GM23248 (cell line): Measurements from ENCODE around the gene SLC25A48. TPM values are rescaled to one million over a fixed set of nuclear protein-coding genes. Genes with fewer than 3 reads are reported as not detected.

Experiments
- DNase-seq: peaks from one replicate; pipeline ENCODE4 v3.0.0-alpha.2; 2015
- H2AFZ ChIP-seq: fragments of 200-600 bp; sonication (generic); 2 replicates; pipeline ENCODE4 v1.6.1; 2016; ENCODE audit warnings: antibody characterized with exemption
- H3F3A ChIP-seq: fragments of 200-600 bp; sonication (generic); 2 replicates; pipeline ENCODE4 v1.6.1; 2016; ENCODE audit warnings: mild to moderate bottlenecking, antibody characterized with exemption, mixed run types; ENCODE audit not compliant: insufficient read depth
- H3K27ac ChIP-seq: fragments of 200-600 bp; sonication (generic); 2 replicates; pipeline ENCODE4 v1.5.1; 2016; ENCODE audit warnings: mild to moderate bottlenecking
- H3K27me3 ChIP-seq: fragments of 200-600 bp; sonication (generic); replicated peaks from 2 replicates; pipeline ENCODE4 v1.6.1; 2016; ENCODE audit warnings: mild to moderate bottlenecking; ENCODE audit not compliant: insufficient read depth
- H3K36me3 ChIP-seq: fragments of 200-600 bp; sonication (generic); 2 replicates; pipeline ENCODE4 v1.6.1; 2016; ENCODE audit warnings: low read depth, mild to moderate bottlenecking
- H3K4me1 ChIP-seq: fragments of 200-600 bp; sonication (generic); 2 replicates; pipeline ENCODE4 v1.6.1; 2016; ENCODE audit warnings: mild to moderate bottlenecking; ENCODE audit not compliant: insufficient read depth
- H3K4me2 ChIP-seq: fragments of 200-600 bp; sonication (generic); one replicate; pipeline ENCODE4 v1.6.1; 2016; ENCODE audit warnings: mild to moderate bottlenecking; ENCODE audit not compliant: unreplicated experiment
- H3K4me3 ChIP-seq: fragments of 200-600 bp; sonication (generic); 2 replicates; pipeline ENCODE4 v1.5.1; 2016; ENCODE audit warnings: mild to moderate bottlenecking
- H3K79me2 ChIP-seq: fragments of 200-600 bp; sonication (generic); 2 replicates; pipeline ENCODE4 v1.6.1; 2016; ENCODE audit warnings: mild to moderate bottlenecking; ENCODE audit not compliant: insufficient read depth
- H3K9ac ChIP-seq: fragments of 200-600 bp; sonication (generic); 2 replicates; pipeline ENCODE4 v1.6.1; 2016; ENCODE audit warnings: mild to moderate bottlenecking
- H3K9me2 ChIP-seq: fragments of 200-600 bp; sonication (generic); 2 replicates; pipeline ENCODE4 v1.6.1; 2016; ENCODE audit warnings: mixed run types, mild to moderate bottlenecking, moderate library complexity; ENCODE audit not compliant: insufficient read depth
- H3K9me3 ChIP-seq: fragments of 200-600 bp; sonication (generic); one replicate; pipeline ENCODE4 v1.6.1; 2017; ENCODE audit warnings: low read depth
- H4K20me1 ChIP-seq: fragments of 200-600 bp; sonication (generic); 2 replicates; pipeline ENCODE4 v1.6.0; 2016; ENCODE audit not compliant: insufficient read depth
- EZH2 ChIP-seq: fragments of 200-600 bp; sonication (generic); IDR thresholded peaks from 2 replicates; pipeline ENCODE4 v1.6.1; 2018; ENCODE audit warnings: antibody characterized with exemption, mild to moderate bottlenecking; ENCODE audit not compliant: insufficient read depth, poor library complexity, severe bottlenecking
- EZH2phosphoT487 ChIP-seq: fragments of 200-600 bp; sonication (generic); IDR thresholded peaks from 2 replicates; pipeline ENCODE4 v1.6.1; 2018; ENCODE audit warnings: antibody characterized with exemption, moderate library complexity, mild to moderate bottlenecking, low read depth; ENCODE audit not compliant: insufficient read depth
- WGBS, 2 experiments: methylation state at CpG; one replicate each; pipeline ENCODE4 v1.1.6; 2015 to 2017; ENCODE audit warnings: low lambda C conversion rate in 2 of 2, low coverage in 1 of 2; ENCODE audit errors: missing lambda C conversion rate in 2 of 2; 5-methylcytosine and 5-hydroxymethylcytosine counted together
- in situ Hi-C: fragments of 300-500 bp; cut with MboI; formaldehyde crosslinking; loops from 2 replicates; pipeline ENCODE4 v1.15.0; 2020
- polyA plus RNA-seq: library from polyadenylated mRNA; unstranded; fragments of >200 nt; fragmentation: Nextera tagmentation; extraction: Ambion mirVana; gene quantifications from 2 replicates; pipeline ENCODE4 v1.2.1, GENCODE V29; 2016
- total RNA-seq: library from RNA; depleted of rRNA; stranded (reverse); fragments of >200 nt; shearing (Covaris generic); gene quantifications from 2 replicates; pipeline ENCODE4 v1.2.3, GENCODE V29; 2014

SLC25A48 gene
- total and polyA plus RNA-seq, 2 experiments from 2014 or later, result not detected

DNA sequence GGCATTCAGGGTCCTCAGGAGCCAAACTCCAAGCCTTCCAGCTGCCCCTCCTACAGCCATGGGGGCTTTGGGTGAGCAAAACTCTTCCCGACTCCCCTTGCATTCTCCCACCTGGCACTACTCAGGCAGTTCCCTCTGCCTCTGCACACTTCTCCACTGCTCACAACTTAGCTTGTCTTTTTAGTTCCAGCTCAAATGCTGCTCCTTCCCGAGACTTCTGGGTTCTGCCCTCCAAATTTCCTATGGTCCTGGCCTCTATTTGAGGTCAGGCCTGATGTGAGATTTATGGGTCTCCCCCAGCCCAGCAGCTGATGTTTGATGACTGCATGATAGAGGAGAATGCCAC lies 5.7 kb upstream of the SLC25A48 start:
- Histone ChIP-seq H3K9me3 (no peaks in the 10 kb centered on the region), H3F3A (no peaks in the 10 kb centered on the region), H3K4me2 (no peak overlapping the region), H4K20me1 (no peaks in the 10 kb centered on the region), H3K36me3 (no peaks in the 10 kb centered on the region), H3K9me2 (no peaks in the 10 kb centered on the region), H3K27me3 (peaks cover 30% of the 10 kb centered on the region), H3K4me3 (no peak overlapping the region), H3K27ac (no peak overlapping the region), H3K9ac (no peak overlapping the region), H3K4me1 (no peaks in the 10 kb centered on the region), H2AFZ (no peak overlapping the region), H3K79me2 (no peaks in the 10 kb centered on the region)
- WGBS, 2 experiments, result 40 to 41% methylated on average over 2 of the region's 2 CpGs
- no peak for DNase-seq
- TF ChIP-seq EZH2 (no peak), EZH2phosphoT487 (no peak)
- in situ Hi-C loops, result no loop called here

GRCh38 chr5:135829179-135829578 lies 5.3 kb upstream of the SLC25A48 start:
- 58 to 64% methylated on average over 7 of the region's 7 CpGs for WGBS, 2 experiments
- Histone ChIP-seq H3F3A (no peaks in the 10 kb centered on the region), H3K4me1 (no peaks in the 10 kb centered on the region), H3K79me2 (no peaks in the 10 kb centered on the region), H3K36me3 (no peaks in the 10 kb centered on the region), H3K4me2 (no peak overlapping the region), H4K20me1 (no peaks in the 10 kb centered on the region), H3K9me3 (no peaks in the 10 kb centered on the region), H3K4me3 (no peak overlapping the region), H3K9ac (no peak overlapping the region), H3K27me3 (peaks cover 34% of the 10 kb centered on the region), H3K27ac (no peak overlapping the region), H2AFZ (no peak overlapping the region), H3K9me2 (no peaks in the 10 kb centered on the region)
- DNase-seq, result no peak
- no peak for TF ChIP-seq EZH2phosphoT487
- TF ChIP-seq EZH2, result no peak
- in situ Hi-C loops, result no loop called here

GRCh38 chr5:135829681-135830383 lies 4.6 kb upstream of the SLC25A48 start:
- Histone ChIP-seq H3K79me2 (no peaks in the 10 kb centered on the region), H2AFZ (no peak overlapping the region), H3K9ac (no peak overlapping the region), H3K36me3 (no peaks in the 10 kb centered on the region), H3K9me3 (no peaks in the 10 kb centered on the region), H3K27me3 (peaks cover 39% of the 10 kb centered on the region), H3K4me1 (no peaks in the 10 kb centered on the region), H3K4me3 (no peak overlapping the region), H3K4me2 (no peak overlapping the region), H4K20me1 (no peaks in the 10 kb centered on the region), H3K27ac (no peak overlapping the region), H3K9me2 (no peaks in the 10 kb centered on the region), H3F3A (no peaks in the 10 kb centered on the region)
- DNase-seq, result peak; percentile 86
- WGBS, 2 experiments, result 21 to 22% methylated on average over 19 of the region's 19 CpGs
- TF ChIP-seq EZH2, result no peak
- in situ Hi-C loops, result loop anchor here (5.0 kb wide), 1 partner anchor 273 kb away; no protein-coding TSS in a partner anchor

DNA sequence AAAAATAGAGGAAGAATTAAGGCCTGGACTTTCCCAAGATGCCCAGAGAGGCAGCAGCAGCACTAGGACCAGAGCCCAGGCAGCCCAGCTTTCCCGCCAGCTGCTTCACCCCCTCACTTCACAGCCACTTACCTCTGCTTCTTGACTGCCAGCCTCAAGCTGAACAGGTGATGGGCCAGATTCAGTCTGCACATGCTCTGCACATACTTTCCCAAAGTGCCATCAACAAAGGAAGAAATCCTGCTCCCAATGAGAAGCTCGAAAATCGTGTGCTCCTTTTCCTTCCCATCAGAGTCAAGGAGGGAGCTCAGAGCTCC lies 4.1 kb upstream of the SLC25A48 start:
- H2AFZ ChIP-seq, result no peak overlapping the region
- no peaks in the 10 kb centered on the region for H3F3A ChIP-seq
- no peak overlapping the region for H3K9ac ChIP-seq
- H3K9me2 ChIP-seq, result no peaks in the 10 kb centered on the region
- H3K27ac ChIP-seq, result no peak overlapping the region
- H3K9me3 ChIP-seq, result no peaks in the 10 kb centered on the region
- H3K27me3 ChIP-seq, result peaks cover 42% of the 10 kb centered on the region
- H4K20me1 ChIP-seq, result no peaks in the 10 kb centered on the region
- H3K79me2 ChIP-seq, result no peaks in the 10 kb centered on the region
- H3K4me1 ChIP-seq, result no peaks in the 10 kb centered on the region
- 53 to 59% methylated on average over 3 of the region's 3 CpGs for WGBS, 2 experiments
- H3K4me2 ChIP-seq, result no peak overlapping the region
- in situ Hi-C loops, result loop anchor here (5.0 kb wide), 1 partner anchor 273 kb away; no protein-coding TSS in a partner anchor
- no peak overlapping the region for H3K4me3 ChIP-seq
- H3K36me3 ChIP-seq, result no peaks in the 10 kb centered on the region
- no peak for DNase-seq
- TF ChIP-seq EZH2 (no peak), EZH2phosphoT487 (no peak)
